Ammon's horn (tissue), 1 donor: Measurements from ENCODE around the gene UBE2M.

Experiments used
- DNase-seq: peaks from one replicate; pipeline ENCODE4 v3.0.0-alpha.2; 2016; ENCODE audit warnings: low spot score

Gene UBE2M

GRCh38 chr19:58570770-58571574 lies 12.6 kb upstream of the UBE2M start:
- no peak for DNase-seq

- DNase-seq = peak; percentile 47
Observed at GRCh38 chr19:58569943-58570670, 11.7 kb upstream of the UBE2M start.

- no peak for DNase-seq
Observed at GRCh38 chr19:58569191-58569942, 11.0 kb upstream of the UBE2M start.

GRCh38 chr19:58568453-58569130 lies 10.2 kb upstream of the UBE2M start:
- no peak for DNase-seq

- no peak for DNase-seq
Observed at GRCh38 chr19:58566989-58567388, 8.6 kb upstream of the UBE2M start.

- no peak for DNase-seq
Observed at GRCh38 chr19:58563823-58564222, 5.4 kb upstream of the UBE2M start.

GRCh38 chr19:58563034-58563573 lies 4.7 kb upstream of the UBE2M start:
- DNase-seq = no peak

GRCh38 chr19:58562122-58563033 lies 4.0 kb upstream of the UBE2M start:
- DNase-seq = peak; percentile 37

GRCh38 chr19:58561373-58562121 lies 3.1 kb upstream of the UBE2M start:
- no peak for DNase-seq

GRCh38 chr19:58560921-58561320 lies 2.5 kb upstream of the UBE2M start:
- no peak for DNase-seq

- DNase-seq = no peak
Observed at GRCh38 chr19:58560007-58560887, 1.8 kb upstream of the UBE2M start.

- peak; percentile 96 for DNase-seq
Observed at GRCh38 chr19:58559275-58560006, 1.0 kb upstream of the UBE2M start.

- peak; percentile 97 for DNase-seq
Observed at GRCh38 chr19:58558623-58559274, 338 bp upstream of the UBE2M start.

GRCh38 chr19:58557221-58558065 lies 968 bp downstream of the UBE2M start:
- no peak for DNase-seq

- no peak for DNase-seq
Observed at GRCh38 chr19:58556622-58557220, 1.7 kb downstream of the UBE2M start.

- no peak for DNase-seq
Observed at GRCh38 chr19:58555920-58556621, 2.3 kb downstream of the UBE2M start.
